ENCODE data around the gene RTF1.
"Not testable (repeated sequence)": the region's sequence is repeated elsewhere in the genome, so short reads cannot be mapped to it uniquely, and the experiment has no call there.

The RTF1 gene

GRCh38 chr15:41416742-41417417 lies at the start of gene RTF1:
Gene RTF1 (plus strand): TSS chr15:41417095. CDS start chr15:41417116, 21 bp downstream.
- DNase-seq (ENCODE audit: low read depth), result peak; percentile 95

GRCh38 chr15:41367418-41367817 lies 49.5 kb upstream of the RTF1 start:
- no peak for DNase-seq (ENCODE audit: low read depth)

- DNase-seq (ENCODE audit: low read depth), result no peak
These were observed 38.9 kb upstream of the RTF1 start for GRCh38 chr15:41377978-41378377.

- DNase-seq (ENCODE audit: low read depth), result not testable (repeated sequence)
These were observed 32.7 kb upstream of the RTF1 start for GRCh38 chr15:41383974-41384749.

GRCh38 chr15:41387646-41388045 lies 29.2 kb upstream of the RTF1 start:
- no peak for DNase-seq (ENCODE audit: low read depth)

GRCh38 chr15:41392659-41393058 lies 24.2 kb upstream of the RTF1 start:
- no peak for DNase-seq (ENCODE audit: low read depth)

- no peak for DNase-seq (ENCODE audit: low read depth)
These were observed 22.0 kb upstream of the RTF1 start for GRCh38 chr15:41394924-41395323.

- no peak for DNase-seq (ENCODE audit: low read depth)
These were observed 20.8 kb upstream of the RTF1 start for GRCh38 chr15:41396111-41396510.

- DNase-seq (ENCODE audit: low read depth), result no peak
These were observed 15.0 kb upstream of the RTF1 start for GRCh38 chr15:41401904-41402267.

GRCh38 chr15:41407341-41407740 lies 9.6 kb upstream of the RTF1 start:
- no peak for DNase-seq (ENCODE audit: low read depth)

- DNase-seq (ENCODE audit: low read depth), result no peak
These were observed 8.7 kb upstream of the RTF1 start for GRCh38 chr15:41408234-41408641.

GRCh38 chr15:41411031-41411430 lies 5.9 kb upstream of the RTF1 start:
- DNase-seq (ENCODE audit: low read depth), result no peak

GRCh38 chr15:41411441-41411840 lies 5.5 kb upstream of the RTF1 start:
- no peak for DNase-seq (ENCODE audit: low read depth)

GRCh38 chr15:41416128-41416741 lies 660 bp upstream of the RTF1 start:
- no peak for DNase-seq (ENCODE audit: low read depth)

GRCh38 chr15:41417418-41418195 lies 712 bp downstream of the RTF1 start:
- no peak for DNase-seq (ENCODE audit: low read depth)

GRCh38 chr15:41423979-41424659 lies 7.2 kb downstream of the RTF1 start:
- no peak for DNase-seq (ENCODE audit: low read depth)

- DNase-seq (ENCODE audit: low read depth), result no peak
These were observed 7.9 kb downstream of the RTF1 start for GRCh38 chr15:41424809-41425208.

- not testable (repeated sequence) for DNase-seq (ENCODE audit: low read depth)
These were observed 9.0 kb downstream of the RTF1 start for GRCh38 chr15:41425907-41426306.

- DNase-seq (ENCODE audit: low read depth), result no peak
These were observed 12.4 kb downstream of the RTF1 start for GRCh38 chr15:41429003-41429890.

- DNase-seq (ENCODE audit: low read depth), result no peak
These were observed 18.3 kb downstream of the RTF1 start for GRCh38 chr15:41435037-41435786.

All from stimulated activated CD8-positive, alpha-beta memory T cell treated with anti-CD3 and anti-CD28 coated beads, Interleukin-15, amount 100 ng/mL, for 1 hour (primary cell).